Stomach smooth muscle (tissue), 2 donors: ENCODE measurements around the gene ARHGAP30.

ENCODE experiments used
- H3K27ac ChIP-seq: one replicate; pipeline ENCODE4 v1.7.0; 2013; ENCODE audit warnings: mild to moderate bottlenecking, low read length, inconsistent platforms
- H3K27me3 ChIP-seq, 2 donors: one replicate each; pipeline ENCODE4 v1.7.0; 2013; ENCODE audit warnings: low read length in 2 of 2; ENCODE audit not compliant: insufficient read depth in 2 of 2, control insufficient read depth in 1 of 2
- H3K36me3 ChIP-seq, 2 donors: one replicate each; pipeline ENCODE4 v1.7.0; 2013; ENCODE audit warnings: low read length in 2 of 2; ENCODE audit not compliant: control insufficient read depth in 2 of 2, insufficient read depth in 2 of 2
- H3K4me1 ChIP-seq: one replicate; pipeline ENCODE4 v1.7.0; 2013; ENCODE audit warnings: low read length; ENCODE audit not compliant: control insufficient read depth, insufficient read depth
- H3K4me3 ChIP-seq, 2 donors: one replicate each; pipeline ENCODE4 v1.7.0; 2013; ENCODE audit warnings: low read length in 2 of 2
- H3K9ac ChIP-seq, 2 donors: one replicate each; pipeline ENCODE4 v1.7.0; 2013; ENCODE audit warnings: low read length in 2 of 2, mild to moderate bottlenecking in 1 of 2
- H3K9me3 ChIP-seq, 2 donors: one replicate each; pipeline ENCODE4 v1.7.0; 2013; ENCODE audit warnings: low read length in 2 of 2; ENCODE audit not compliant: control insufficient read depth in 2 of 2
- donor health status: healthy.
- donor health status: Pancreatic carcinoma.

Gene ARHGAP30

DNA sequence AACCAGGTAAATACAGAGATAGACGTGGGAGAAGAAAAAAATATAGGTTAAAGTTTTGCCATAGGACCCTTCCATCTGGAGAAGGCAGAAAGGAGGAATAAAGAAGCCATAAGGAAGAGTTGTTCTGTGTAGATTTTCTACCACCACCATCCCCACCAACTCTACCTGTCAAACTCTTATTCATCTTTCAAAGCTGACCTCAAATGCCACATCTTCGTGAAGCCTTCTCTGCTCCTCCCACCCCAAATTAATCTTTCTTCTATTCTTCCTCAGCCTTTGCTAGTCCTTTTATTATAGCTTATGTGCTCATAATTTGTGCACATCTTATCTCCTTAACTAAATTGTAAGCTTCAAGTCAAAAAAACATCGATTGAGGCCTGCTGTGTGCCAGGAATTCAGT lies 20.9 kb upstream of the ARHGAP30 start:
- no peak overlapping the region for H3K4me3 ChIP-seq
- no peak overlapping the region for H3K9ac ChIP-seq
- no peaks in the 10 kb centered on the region for H3K36me3 ChIP-seq
- no peaks in the 10 kb centered on the region for H3K9me3 ChIP-seq
- H3K4me1 ChIP-seq: no peaks in the 10 kb centered on the region
- H3K27ac ChIP-seq: no peak overlapping the region
- no peaks in the 10 kb centered on the region for H3K27me3 ChIP-seq

DNA sequence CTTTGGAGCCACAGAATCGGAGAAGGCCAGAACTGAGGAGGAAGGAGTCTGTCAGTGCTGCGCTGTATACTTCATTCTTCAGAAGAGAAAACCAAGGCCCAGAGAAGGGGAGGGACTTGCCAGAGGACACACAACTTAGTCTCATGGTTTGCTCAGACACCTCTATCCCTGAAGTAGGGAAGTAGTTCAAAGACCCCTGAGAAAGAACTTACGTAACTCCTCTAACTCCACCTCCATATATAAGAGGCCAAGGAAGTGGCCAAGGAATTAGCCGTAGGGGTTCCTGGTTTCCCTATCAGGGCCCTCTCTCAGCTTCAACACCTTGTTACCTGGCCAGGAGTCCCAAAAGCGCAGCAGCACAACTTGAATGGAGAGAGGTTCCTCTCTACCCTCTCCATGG lies 20.2 kb upstream of the ARHGAP30 start:
- Histone ChIP-seq H3K9me3 (no peaks in the 10 kb centered on the region), H3K9ac (no peak overlapping the region), H3K36me3 (no peaks in the 10 kb centered on the region), H3K27ac (no peak overlapping the region), H3K4me1 (no peaks in the 10 kb centered on the region), H3K4me3 (no peak overlapping the region), H3K27me3 (no peaks in the 10 kb centered on the region)

GRCh38 chr1:161089251-161089924 lies 19.7 kb upstream of the ARHGAP30 start, which contains the start of gene NECTIN4:
Gene NECTIN4, minus strand, starts transcription at chr1:161089558. Its CDS starts 262 bp downstream, at chr1:161089296.
- no peak within 1 kb of the TSS for H3K9ac ChIP-seq
- H3K36me3 ChIP-seq: no peaks in the 10 kb centered on the region
- no peaks in the 10 kb centered on the region for H3K27me3 ChIP-seq
- no peaks in the 10 kb centered on the region for H3K9me3 ChIP-seq
- H3K4me3 ChIP-seq: no peak within 1 kb of the TSS
- H3K4me1 ChIP-seq: no peaks in the 10 kb centered on the region
- H3K27ac ChIP-seq: no peak within 1 kb of the TSS

DNA sequence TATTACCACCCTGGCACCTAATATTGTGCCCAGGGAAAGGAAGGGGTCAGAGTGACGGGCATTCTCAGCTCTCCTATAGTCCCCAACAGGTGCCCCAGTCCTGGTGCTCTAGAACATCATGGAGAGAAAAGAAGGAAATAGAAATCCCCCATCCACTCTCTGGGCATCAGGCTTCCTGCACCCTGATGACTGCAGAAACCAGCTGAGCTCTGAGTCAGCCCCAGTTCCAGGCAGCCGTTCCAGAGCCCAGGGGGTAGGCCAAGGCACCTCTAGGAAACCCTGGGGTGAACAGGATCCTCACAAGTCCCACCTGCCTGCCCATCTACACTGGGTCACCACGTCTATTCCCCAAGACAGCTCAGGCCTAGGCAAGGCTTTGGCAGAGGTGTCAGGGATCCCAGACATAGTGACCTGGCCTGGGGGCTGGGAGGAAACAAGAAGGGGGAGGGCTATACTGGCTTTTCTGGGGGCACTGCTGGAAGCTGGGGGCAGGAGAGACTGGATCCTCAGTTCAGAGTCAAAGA lies 19.0 kb upstream of the ARHGAP30 start:
- Histone ChIP-seq H3K27ac (no peak overlapping the region), H3K9me3 (no peaks in the 10 kb centered on the region), H3K9ac (no peak overlapping the region), H3K4me3 (no peak overlapping the region), H3K36me3 (no peaks in the 10 kb centered on the region), H3K27me3 (no peaks in the 10 kb centered on the region), H3K4me1 (no peaks in the 10 kb centered on the region)

GRCh38 chr1:161086457-161086856 lies 16.8 kb upstream of the ARHGAP30 start:
- Histone ChIP-seq H3K27ac (no peak overlapping the region), H3K4me1 (no peaks in the 10 kb centered on the region), H3K9me3 (no peaks in the 10 kb centered on the region), H3K9ac (no peak overlapping the region), H3K27me3 (no peaks in the 10 kb centered on the region), H3K4me3 (no peak overlapping the region), H3K36me3 (no peaks in the 10 kb centered on the region)

- H3K4me1 ChIP-seq: no peaks in the 10 kb centered on the region
- H3K9ac ChIP-seq: no peak overlapping the region
- H3K36me3 ChIP-seq: no peaks in the 10 kb centered on the region
- no peaks in the 10 kb centered on the region for H3K9me3 ChIP-seq
- no peaks in the 10 kb centered on the region for H3K27me3 ChIP-seq
- H3K4me3 ChIP-seq: no peak overlapping the region
- H3K27ac ChIP-seq: no peak overlapping the region
Measured at GRCh38 chr1:161085165-161085564, 15.5 kb upstream of the ARHGAP30 start.

DNA sequence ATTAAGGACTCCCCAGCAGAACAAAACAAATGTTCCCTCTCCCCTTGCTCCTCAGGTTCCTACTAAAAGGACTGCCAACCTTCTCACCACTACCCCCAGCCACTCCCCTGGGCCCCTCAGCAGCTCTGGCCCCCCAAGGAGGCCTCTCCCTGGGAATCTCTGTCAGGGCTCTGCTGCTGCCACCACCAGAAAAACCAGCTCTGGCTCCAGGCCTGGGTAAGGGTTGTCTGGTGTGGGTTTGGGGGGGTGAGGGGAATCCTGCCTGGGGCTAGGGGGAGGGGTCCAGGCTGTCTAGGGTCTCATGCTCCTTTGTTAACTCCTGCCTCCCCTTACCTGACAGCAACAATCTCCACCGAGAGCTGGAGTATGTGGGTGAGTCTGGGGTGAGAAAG lies 14.9 kb upstream of the ARHGAP30 start:
- Histone ChIP-seq H3K4me1 (no peaks in the 10 kb centered on the region), H3K4me3 (no peak overlapping the region), H3K27ac (no peak overlapping the region), H3K27me3 (peaks cover 0 to 2% of the 10 kb centered on the region in 2 donors), H3K9me3 (no peaks in the 10 kb centered on the region), H3K36me3 (no peaks in the 10 kb centered on the region), H3K9ac (no peak overlapping the region)

GRCh38 chr1:161083748-161084596 lies 14.3 kb upstream of the ARHGAP30 start:
- Histone ChIP-seq H3K4me3 (no peak overlapping the region), H3K27me3 (peaks cover 0 to 9% of the 10 kb centered on the region in 2 donors), H3K36me3 (no peaks in the 10 kb centered on the region), H3K27ac (no peak overlapping the region), H3K4me1 (no peaks in the 10 kb centered on the region), H3K9ac (no peak overlapping the region), H3K9me3 (no peaks in the 10 kb centered on the region)

DNA sequence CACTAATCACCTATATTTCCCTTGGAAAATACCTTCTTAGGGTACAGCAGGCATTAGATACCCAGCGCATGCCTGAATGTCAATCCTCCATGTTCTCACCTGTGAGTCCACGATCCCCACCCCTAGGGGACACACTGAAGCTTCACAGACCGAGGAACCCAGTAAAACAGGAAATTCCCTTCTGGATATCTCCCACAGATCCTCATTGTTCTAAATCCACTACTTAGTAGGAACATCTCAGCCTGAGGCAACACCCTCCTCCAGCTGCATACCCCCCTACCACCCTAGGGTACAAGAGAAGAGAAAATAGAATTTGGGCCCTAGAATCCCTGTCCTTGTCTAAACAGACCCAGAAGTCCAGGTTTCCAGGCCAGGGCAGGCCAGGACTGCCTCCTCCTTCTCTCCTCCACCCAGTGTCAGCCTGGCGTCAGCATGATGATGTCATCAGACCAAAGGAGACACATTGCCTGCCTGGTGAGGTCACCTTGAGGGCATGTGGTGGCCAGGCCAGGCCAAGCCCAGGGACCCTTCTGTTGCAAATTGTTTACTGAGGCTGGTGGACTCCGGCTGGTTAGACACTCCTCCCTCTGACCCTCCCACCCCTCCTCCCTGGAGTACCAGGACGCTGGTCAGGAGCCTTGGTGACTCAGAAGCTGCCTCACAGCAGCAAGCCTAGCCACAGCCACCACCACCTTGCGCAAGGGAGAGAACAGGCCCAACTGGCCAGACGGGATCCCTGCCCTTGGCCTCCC lies 13.5 kb upstream of the ARHGAP30 start:
- Histone ChIP-seq H3K36me3 (no peaks in the 10 kb centered on the region), H3K9me3 (no peaks in the 10 kb centered on the region), H3K27me3 (peaks cover 0 to 10% of the 10 kb centered on the region in 2 donors), H3K4me1 (no peaks in the 10 kb centered on the region), H3K27ac (no peak overlapping the region), H3K9ac (no peak overlapping the region), H3K4me3 (no peak overlapping the region)

DNA sequence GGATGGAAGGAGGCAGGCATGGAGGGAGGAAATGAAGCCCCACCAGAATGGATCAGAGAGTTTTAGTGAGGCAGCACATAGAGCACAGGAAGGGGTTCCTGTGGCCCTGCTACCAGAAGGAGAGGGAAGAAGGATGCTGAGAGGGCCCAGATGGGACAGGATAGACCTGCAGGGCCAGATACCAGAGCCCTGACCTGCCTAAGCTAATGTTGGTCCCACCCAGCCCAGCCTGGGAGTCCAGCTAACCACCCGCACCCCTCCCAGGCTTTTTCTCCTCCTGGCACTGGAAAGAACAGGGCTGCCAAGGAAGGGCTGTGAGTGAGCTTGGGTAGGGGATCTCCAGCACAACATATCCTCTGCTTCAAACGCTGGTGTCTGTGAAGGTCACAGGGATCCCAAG lies 12.8 kb upstream of the ARHGAP30 start:
- no peak overlapping the region for H3K4me3 ChIP-seq
- H3K36me3 ChIP-seq: no peaks in the 10 kb centered on the region
- no peak overlapping the region for H3K9ac ChIP-seq
- H3K9me3 ChIP-seq: no peaks in the 10 kb centered on the region
- peaks cover 0 to 10% of the 10 kb centered on the region in 2 donors for H3K27me3 ChIP-seq
- H3K4me1 ChIP-seq: no peaks in the 10 kb centered on the region
- no peak overlapping the region for H3K27ac ChIP-seq
